HG03575 (cell line): ENCODE measurements around the gene E2F1.
A peak's percentile ranks its signal among the peaks of the same experiment; 100 is the strongest.

Experiments used
- ATAC-seq: cut with Tn5 transposase; IDR thresholded peaks from one replicate; pipeline ENCODE4 v1.9.1; 2021; ENCODE audit not compliant: unreplicated experiment, insufficient number of reproducible peaks, low FRiP score; ENCODE audit errors: extremely low read depth

Gene E2F1

GRCh38 chr20:33686100-33686983 is at the start of gene E2F1:
TSS of gene E2F1 (minus strand) at chr20:33686385. CDS start at chr20:33686264, 121 bp downstream.
- ATAC-seq = peak; percentile 29

GRCh38 chr20:33733654-33734576 is 47.7 kb upstream of the E2F1 start:
- no peak for ATAC-seq

GRCh38 chr20:33732166-33732970 is 46.2 kb upstream of the E2F1 start:
- ATAC-seq = no peak

- no peak for ATAC-seq
Observed at GRCh38 chr20:33731693-33732165, 45.5 kb upstream of the E2F1 start, which contains the start of gene ZNF341. TSS of gene ZNF341 (plus strand) at chr20:33731996. CDS start at chr20:33732022, 26 bp downstream.

GRCh38 chr20:33730946-33731692 is 44.9 kb upstream of the E2F1 start:
- ATAC-seq = no peak

- ATAC-seq = no peak
Observed at GRCh38 chr20:33729101-33729500, 42.9 kb upstream of the E2F1 start.

- ATAC-seq = no peak
Observed at GRCh38 chr20:33728463-33728862, 42.3 kb upstream of the E2F1 start.

- ATAC-seq = no peak
Observed at GRCh38 chr20:33727806-33728205, 41.6 kb upstream of the E2F1 start.

- no peak for ATAC-seq
Observed at GRCh38 chr20:33727115-33727479, 40.9 kb upstream of the E2F1 start.

GRCh38 chr20:33725607-33726264 is 39.6 kb upstream of the E2F1 start:
- no peak for ATAC-seq

GRCh38 chr20:33724439-33725094 is 38.4 kb upstream of the E2F1 start:
- ATAC-seq = no peak

GRCh38 chr20:33721391-33722140 is 35.4 kb upstream of the E2F1 start:
- no peak for ATAC-seq

- peak; percentile 91 for ATAC-seq
Observed at GRCh38 chr20:33719989-33720709, 34.0 kb upstream of the E2F1 start, which contains the start of gene PXMP4. TSS of gene PXMP4 (minus strand) at chr20:33720310. CDS start at chr20:33720207, 103 bp downstream.

- no peak for ATAC-seq
Observed at GRCh38 chr20:33719277-33719988, 33.2 kb upstream of the E2F1 start.

GRCh38 chr20:33716498-33716897 is 30.3 kb upstream of the E2F1 start:
- ATAC-seq = no peak
